Trophoblast cell (in vitro differentiated cells and primary cell): ENCODE results near the gene PSMA7.

Source experiments
- DNase-seq, 2 donors: peaks; one replicate each; pipeline ENCODE4 v3.0.0-alpha.2; 2016
- H2AFZ ChIP-seq: 2 replicates; pipeline ENCODE4 v1.6.1; 2013; ENCODE audit warnings: low read length, moderate library complexity, mild to moderate bottlenecking; ENCODE audit not compliant: insufficient read depth, poor library complexity
- H2AK5ac ChIP-seq: 2 replicates; pipeline ENCODE4 v1.6.1; 2013; ENCODE audit warnings: mild to moderate bottlenecking, low read length
- H2BK120ac ChIP-seq: 2 replicates; pipeline ENCODE4 v1.6.1; 2013; ENCODE audit warnings: low read length, mild to moderate bottlenecking, moderate library complexity; ENCODE audit not compliant: insufficient read depth, poor library complexity
- H2BK12ac ChIP-seq: 2 replicates; pipeline ENCODE4 v1.6.1; 2013; ENCODE audit warnings: mild to moderate bottlenecking, low read length, moderate library complexity
- H2BK5ac ChIP-seq: 2 replicates; pipeline ENCODE4 v1.6.1; 2013; ENCODE audit warnings: low read length, low read depth, moderate library complexity, mild to moderate bottlenecking; ENCODE audit not compliant: poor library complexity
- H3K14ac ChIP-seq: 2 replicates; pipeline ENCODE4 v1.6.1; 2013; ENCODE audit warnings: mild to moderate bottlenecking, low read length
- H3K18ac ChIP-seq: 2 replicates; pipeline ENCODE4 v1.6.1; 2013; ENCODE audit warnings: mild to moderate bottlenecking, low read length
- H3K23ac ChIP-seq: 2 replicates; pipeline ENCODE4 v1.6.1; 2013; ENCODE audit warnings: low read length
- H3K27ac ChIP-seq: 2 replicates; pipeline ENCODE4 v1.5.1; 2013; ENCODE audit warnings: low read depth, mild to moderate bottlenecking, inconsistent platforms, low read length, moderate library complexity
- H3K27me3 ChIP-seq: 2 replicates; pipeline ENCODE4 v1.6.1; 2013; ENCODE audit warnings: inconsistent platforms, mild to moderate bottlenecking, low read length, moderate library complexity; ENCODE audit not compliant: insufficient read depth
- H3K36me3 ChIP-seq, 2 experiments: 1 replicate in 1 of 2; 2 replicates in 1 of 2; pipeline ENCODE4 v1.6.1; 2013; ENCODE audit warnings: low read length in 2 of 2, mild to moderate bottlenecking in 2 of 2, moderate library complexity in 1 of 2; ENCODE audit not compliant: insufficient read depth in 2 of 2, control insufficient read depth in 1 of 2
- H3K4ac ChIP-seq: 2 replicates; pipeline ENCODE4 v1.6.1; 2013; ENCODE audit warnings: low read depth, mild to moderate bottlenecking, low read length, moderate library complexity
- H3K4me1 ChIP-seq, 2 experiments: 1 replicate in 1 of 2; 2 replicates in 1 of 2; pipeline ENCODE4 v1.6.1; 2013; ENCODE audit warnings: low read length in 2 of 2, mild to moderate bottlenecking in 2 of 2, moderate library complexity in 1 of 2; ENCODE audit not compliant: insufficient read depth in 2 of 2, control insufficient read depth in 1 of 2
- H3K4me2 ChIP-seq: 2 replicates; pipeline ENCODE4 v1.6.1; 2013; ENCODE audit warnings: inconsistent platforms, mild to moderate bottlenecking, low read length, moderate library complexity
- H3K4me3 ChIP-seq: 2 replicates; pipeline ENCODE4 v1.5.1; 2013; ENCODE audit warnings: mild to moderate bottlenecking, low read depth, low read length, inconsistent platforms
- H3K79me1 ChIP-seq: one replicate; pipeline ENCODE4 v1.6.1; 2013; ENCODE audit warnings: low read length
- H3K79me2 ChIP-seq: 2 replicates; pipeline ENCODE4 v1.6.1; 2013; ENCODE audit warnings: low read length, mild to moderate bottlenecking; ENCODE audit not compliant: control insufficient read depth, insufficient read depth, poor library complexity
- H3K9ac ChIP-seq: 2 replicates; pipeline ENCODE4 v1.6.1; 2013; ENCODE audit warnings: mild to moderate bottlenecking, low read length
- H3K9me3 ChIP-seq: 2 replicates; pipeline ENCODE4 v1.6.1; 2013; ENCODE audit warnings: low read depth, mild to moderate bottlenecking, control low read depth, inconsistent platforms, low read length; ENCODE audit not compliant: insufficient read depth
- H4K12ac ChIP-seq: 2 replicates; pipeline ENCODE4 v1.6.1; 2013; ENCODE audit warnings: low read depth, mild to moderate bottlenecking, low read length, moderate library complexity
- H4K8ac ChIP-seq: 2 replicates; pipeline ENCODE4 v1.6.1; 2013; ENCODE audit warnings: low read depth, mild to moderate bottlenecking, low read length, moderate library complexity
- H4K91ac ChIP-seq: one replicate; pipeline ENCODE4 v1.6.1; 2013; ENCODE audit warnings: low read depth, mild to moderate bottlenecking, low read length, moderate library complexity
- WGBS: extraction: QIAGEN DNeasy Blood & Tissue Kit; methylation state at CpG from one replicate; pipeline ENCODE4 v1.1.7; 2013; ENCODE audit warnings: missing lambda C conversion rate; ENCODE audit not compliant: insufficient read length, insufficient coverage; ENCODE audit errors: extremely low coverage; 5-methylcytosine and 5-hydroxymethylcytosine counted together

The PSMA7 gene

GRCh38 chr20:62120990-62121775 lies 22.0 kb downstream of the PSMA7 start:
- H4K12ac ChIP-seq, result no peak overlapping the region
- no CpG with 5 or more reads among the region's 45 CpGs for WGBS
- no peak overlapping the region for H3K23ac ChIP-seq
- H4K91ac ChIP-seq, result peak overlapping the region; percentile 66
- H2BK12ac ChIP-seq, result no peak overlapping the region
- peak overlapping the region; percentile 76 for H3K4me3 ChIP-seq
- H3K18ac ChIP-seq, result peak overlapping the region; percentile 60
- H3K4me1 ChIP-seq, result peaks cover 12% of the 10 kb centered on the region in 2 experiments
- no peaks in the 10 kb centered on the region for H3K9me3 ChIP-seq
- H2BK5ac ChIP-seq, result peak overlapping the region; percentile 28
- H3K27me3 ChIP-seq, result no peaks in the 10 kb centered on the region
- peak overlapping the region; percentile 39 for H3K9ac ChIP-seq
- H2BK120ac ChIP-seq, result no peak overlapping the region
- H2AFZ ChIP-seq, result peak overlapping the region; percentile 48
- no peak overlapping the region for H2AK5ac ChIP-seq
- peaks cover 15% of the 10 kb centered on the region for H3K79me2 ChIP-seq
- H3K14ac ChIP-seq, result peak overlapping the region; percentile 68
- H3K4ac ChIP-seq, result peak overlapping the region; percentile 19
- peak overlapping the region; percentile 87 for H3K4me2 ChIP-seq
- peaks cover 16 to 17% of the 10 kb centered on the region in 2 experiments for H3K36me3 ChIP-seq
- H4K8ac ChIP-seq, result peak overlapping the region; percentile 83
- DNase-seq, result peak; percentile 32 to 57
- H3K79me1 ChIP-seq, result peaks cover 8% of the 10 kb centered on the region
- peak overlapping the region; percentile 84 for H3K27ac ChIP-seq

DNA sequence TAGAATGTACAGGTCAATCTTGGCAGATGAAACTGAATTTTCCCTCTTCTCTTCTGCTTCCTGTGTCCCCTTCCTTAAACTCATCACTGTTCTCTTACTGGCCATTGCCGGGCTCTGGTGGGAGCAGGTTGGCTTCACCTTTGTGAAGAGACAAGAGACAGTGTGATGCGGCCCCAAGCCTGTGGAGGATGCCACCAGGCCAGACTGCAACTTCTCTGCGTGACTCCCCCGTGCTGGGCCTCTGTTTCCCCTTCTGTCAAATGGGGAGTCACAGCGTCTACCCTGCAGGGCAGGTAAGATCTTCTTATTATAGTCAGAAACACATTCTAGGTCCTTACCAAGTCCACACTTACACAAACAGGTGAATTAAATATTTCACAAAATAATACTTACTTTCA lies 22.8 kb downstream of the PSMA7 start:
- Histone ChIP-seq H3K23ac (no peak overlapping the region), H3K4me3 (no peak overlapping the region), H2BK12ac (no peak overlapping the region), H3K18ac (no peak overlapping the region), H2AFZ (no peak overlapping the region), H3K79me1 (peaks cover 8% of the 10 kb centered on the region), H3K9ac (no peak overlapping the region), H3K4me2 (no peak overlapping the region), H4K12ac (no peak overlapping the region), H2BK5ac (no peak overlapping the region), H3K14ac (no peak overlapping the region), H3K9me3 (no peaks in the 10 kb centered on the region), H2BK120ac (no peak overlapping the region), H3K27me3 (no peaks in the 10 kb centered on the region), H3K27ac (no peak overlapping the region), H4K8ac (no peak overlapping the region), H3K4ac (no peak overlapping the region), H3K79me2 (peaks cover 15% of the 10 kb centered on the region), H3K36me3 (peaks cover 10% of the 10 kb centered on the region in 2 experiments), H4K91ac (no peak overlapping the region), H3K4me1 (peaks cover 9% of the 10 kb centered on the region in 2 experiments), H2AK5ac (no peak overlapping the region)
- WGBS, result no CpG with 5 or more reads among the region's 5 CpGs
- DNase-seq, result no peak

GRCh38 chr20:62119591-62120364 lies 23.4 kb downstream of the PSMA7 start:
- H2BK120ac ChIP-seq, result no peak overlapping the region
- no peak overlapping the region for H2AK5ac ChIP-seq
- H4K91ac ChIP-seq, result no peak overlapping the region
- peaks cover 9% of the 10 kb centered on the region in 2 experiments for H3K4me1 ChIP-seq
- no CpG with 5 or more reads among the region's 10 CpGs for WGBS
- no peak overlapping the region for H3K18ac ChIP-seq
- no peak overlapping the region for H3K14ac ChIP-seq
- no peak overlapping the region for H4K8ac ChIP-seq
- H3K27me3 ChIP-seq, result no peaks in the 10 kb centered on the region
- no peak overlapping the region for H3K23ac ChIP-seq
- no peak overlapping the region for H2AFZ ChIP-seq
- no peak overlapping the region for H3K4me3 ChIP-seq
- DNase-seq, result no peak
- H3K27ac ChIP-seq, result no peak overlapping the region
- H3K9ac ChIP-seq, result no peak overlapping the region
- no peak overlapping the region for H3K4ac ChIP-seq
- no peak overlapping the region for H3K4me2 ChIP-seq
- H3K79me2 ChIP-seq, result peaks cover 15% of the 10 kb centered on the region
- H2BK12ac ChIP-seq, result no peak overlapping the region
- no peak overlapping the region for H2BK5ac ChIP-seq
- H3K79me1 ChIP-seq, result peaks cover 8% of the 10 kb centered on the region
- H4K12ac ChIP-seq, result no peak overlapping the region
- H3K9me3 ChIP-seq, result no peaks in the 10 kb centered on the region
- H3K36me3 ChIP-seq, result peaks cover 5% of the 10 kb centered on the region in 2 experiments

- Histone ChIP-seq H3K27me3 (no peaks in the 10 kb centered on the region), H3K36me3 (no peaks in the 10 kb centered on the region), H2BK12ac (no peak overlapping the region), H4K12ac (no peak overlapping the region), H3K4me1 (peaks cover 8 to 9% of the 10 kb centered on the region in 2 experiments), H2AK5ac (no peak overlapping the region), H2BK120ac (no peak overlapping the region), H3K9ac (no peak overlapping the region), H3K9me3 (no peaks in the 10 kb centered on the region), H2BK5ac (no peak overlapping the region), H2AFZ (no peak overlapping the region), H3K27ac (no peak overlapping the region), H4K8ac (no peak overlapping the region), H3K79me2 (peaks cover 12% of the 10 kb centered on the region), H3K18ac (no peak overlapping the region), H3K4ac (no peak overlapping the region), H4K91ac (no peak overlapping the region), H3K14ac (no peak overlapping the region), H3K4me3 (no peak overlapping the region), H3K79me1 (peaks cover 8% of the 10 kb centered on the region), H3K4me2 (no peak overlapping the region), H3K23ac (no peak overlapping the region)
- WGBS, result no CpG with 5 or more reads among the region's 5 CpGs
- DNase-seq, result no peak
These were observed 24.1 kb downstream of the PSMA7 start for GRCh38 chr20:62119115-62119514.
